ENCODE data around the gene MAMSTR.

The MAMSTR gene

DNA sequence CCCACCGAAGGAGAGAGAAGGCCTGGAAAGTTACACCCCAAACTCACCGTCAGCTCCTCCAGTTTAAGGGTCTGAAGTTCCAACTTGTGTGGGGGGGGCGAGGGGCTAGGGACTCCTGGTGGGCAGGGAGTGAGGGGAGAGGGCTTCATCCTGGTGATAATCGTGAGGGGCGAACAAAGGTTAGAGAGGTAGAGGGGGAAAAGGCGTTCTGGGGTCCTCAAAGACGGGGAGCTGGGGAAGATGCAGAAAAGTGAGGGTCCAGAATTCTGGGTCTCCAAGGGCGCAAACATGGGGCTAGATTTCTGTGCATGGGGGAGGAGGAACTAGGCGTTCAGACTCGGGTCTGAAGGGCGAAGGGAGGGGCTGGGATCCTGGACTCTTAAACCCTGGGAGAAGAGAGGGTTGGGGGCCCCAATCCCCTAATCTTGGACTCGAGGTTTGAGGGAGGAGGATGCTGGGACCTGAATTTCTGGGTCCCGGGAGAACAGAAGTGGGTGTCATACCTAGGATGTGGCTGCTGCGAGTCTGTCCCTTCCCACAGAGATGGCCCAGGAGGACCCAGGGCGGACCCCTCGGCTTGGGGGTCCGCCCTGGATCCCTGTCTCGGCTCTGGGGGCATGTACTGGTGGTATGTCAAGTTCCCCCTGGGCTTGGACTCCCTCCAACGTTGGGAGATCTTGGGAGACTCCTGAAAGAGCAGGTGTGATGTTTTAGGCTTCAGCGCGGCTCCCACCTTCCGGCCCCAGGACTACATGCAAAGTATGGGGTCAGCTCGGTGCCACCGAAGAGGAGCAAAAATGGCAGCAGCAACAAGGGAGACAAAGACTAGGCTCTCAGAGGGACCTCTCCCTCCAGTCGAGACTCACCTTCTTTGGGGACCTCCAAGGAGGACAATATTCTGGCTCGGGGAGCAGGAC, 4.5 kb downstream of the MAMSTR start:
- H3K4me1 ChIP-seq (ENCODE audit: control insufficient read depth, insufficient read depth, low read length): peaks cover 25% of the 10 kb centered on the region
- H3K27me3 ChIP-seq (ENCODE audit: control insufficient read depth, insufficient read depth, low read length): no peaks in the 10 kb centered on the region
- H3K4me3 ChIP-seq (ENCODE audit: low read depth, low read length): peak overlapping the region; percentile 93
- no peak overlapping the region; the same call in 1 of the 2 replicates for H3K9ac ChIP-seq (ENCODE audit: low read depth, low read length)
- H3K9me3 ChIP-seq (ENCODE audit: control insufficient read depth, insufficient read depth, low read length): no peaks in the 10 kb centered on the region; the same call in 1 of the 2 replicates
- peak overlapping the region; percentile 55 for H3K27ac ChIP-seq (ENCODE audit: low read depth, low read length)
- H3K36me3 ChIP-seq (ENCODE audit: control insufficient read depth, insufficient read depth, low read length): no peaks in the 10 kb centered on the region

DNA sequence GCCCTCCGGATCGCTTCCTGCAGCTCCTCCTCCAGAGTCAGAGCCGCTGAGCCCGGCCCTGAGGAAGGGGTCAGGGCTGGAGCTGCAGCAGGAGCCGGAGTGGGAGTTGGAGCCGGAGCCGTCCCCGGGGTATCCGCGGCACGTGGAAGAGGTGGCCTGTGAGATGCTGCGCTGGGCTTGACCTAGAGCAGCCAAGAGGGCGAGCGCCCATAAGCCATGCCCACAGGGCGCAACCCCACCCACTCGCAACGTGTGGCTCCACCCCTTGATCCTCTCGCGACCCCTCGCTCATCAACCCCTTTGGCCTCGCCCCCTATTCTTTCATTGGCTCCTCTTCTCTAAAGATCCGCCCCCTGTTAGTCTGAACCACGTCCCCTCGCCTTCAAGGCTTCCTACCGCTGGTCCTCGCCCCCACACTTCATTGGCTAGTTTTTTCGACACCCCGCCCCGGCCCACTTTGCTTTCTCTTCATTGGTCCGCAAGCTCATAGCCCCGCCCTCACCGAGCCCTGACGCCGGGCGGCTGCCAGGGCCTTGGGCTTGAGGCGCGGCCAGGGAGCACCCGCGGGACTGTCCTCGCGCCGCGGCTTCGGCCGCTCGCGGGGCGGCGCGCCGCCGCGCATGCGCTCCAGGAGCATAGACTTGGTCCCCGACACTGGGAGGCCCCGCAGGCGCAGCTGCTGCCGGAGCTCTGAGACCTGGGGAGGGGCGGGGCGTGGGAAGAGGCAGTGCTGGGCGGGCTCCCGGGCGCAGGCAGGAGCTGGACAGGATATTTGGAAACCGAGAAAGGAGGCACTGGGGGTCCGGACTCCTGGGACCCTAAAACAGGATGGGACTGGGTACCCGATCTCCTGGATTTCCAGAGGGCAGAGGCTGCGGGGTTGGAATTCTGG, 5.4 kb downstream of the MAMSTR start:
- Histone ChIP-seq H3K9ac (ENCODE audit: low read depth, low read length) (no peak overlapping the region; the same call in 1 of the 2 replicates), H3K9me3 (ENCODE audit: control insufficient read depth, insufficient read depth, low read length) (no peaks in the 10 kb centered on the region; the same call in 1 of the 2 replicates), H3K36me3 (ENCODE audit: control insufficient read depth, insufficient read depth, low read length) (no peaks in the 10 kb centered on the region), H3K4me3 (ENCODE audit: low read depth, low read length) (peak overlapping the region; percentile 93), H3K27ac (ENCODE audit: low read depth, low read length) (peak overlapping the region; percentile 55), H3K4me1 (ENCODE audit: control insufficient read depth, insufficient read depth, low read length) (peaks cover 21% of the 10 kb centered on the region), H3K27me3 (ENCODE audit: control insufficient read depth, insufficient read depth, low read length) (no peaks in the 10 kb centered on the region)

DNA sequence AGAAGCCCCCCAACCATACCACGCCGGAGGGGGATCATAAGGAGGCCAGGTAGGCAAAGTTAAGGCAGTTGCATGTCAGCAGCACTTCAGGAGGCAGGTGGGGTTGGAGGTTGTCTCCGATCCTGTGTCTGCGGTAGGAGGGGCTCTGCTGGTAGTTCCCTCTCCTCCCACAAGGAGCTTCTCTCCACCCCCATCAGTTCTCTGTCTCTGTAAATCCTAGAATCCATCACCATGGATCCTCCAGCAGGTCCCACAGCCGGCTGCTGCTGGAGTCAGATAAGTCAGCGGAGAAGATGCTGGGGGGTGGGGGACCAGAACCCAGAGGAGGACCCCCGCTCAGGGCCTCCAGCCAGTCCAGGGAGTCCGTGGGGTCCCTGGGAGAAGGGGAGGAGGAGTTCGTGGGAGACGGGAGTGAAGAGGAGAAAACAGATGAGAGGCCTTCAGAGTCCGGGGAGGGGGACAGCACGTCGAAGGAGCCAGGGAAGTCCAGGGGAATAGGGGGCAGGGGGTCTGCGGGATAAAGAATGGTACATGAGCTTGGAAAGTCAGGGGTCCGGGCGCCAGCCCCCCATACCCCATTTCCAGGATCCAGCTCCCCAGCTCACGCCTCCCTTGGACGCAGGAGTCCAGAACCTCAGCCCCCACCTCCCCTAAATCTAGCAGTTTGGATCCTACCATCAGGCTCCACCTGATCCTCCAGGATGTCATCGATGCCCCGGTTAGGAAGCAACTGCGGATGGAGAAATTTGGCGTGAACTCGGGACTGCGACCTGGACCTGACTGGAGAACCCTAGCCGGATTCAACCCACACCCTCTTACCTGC, 6.3 kb downstream of the MAMSTR start:
- no peaks in the 10 kb centered on the region; the same call in 1 of the 2 replicates for H3K9me3 ChIP-seq (ENCODE audit: control insufficient read depth, insufficient read depth, low read length)
- peak overlapping the region; percentile 93 for H3K4me3 ChIP-seq (ENCODE audit: low read depth, low read length)
- no peaks in the 10 kb centered on the region for H3K27me3 ChIP-seq (ENCODE audit: control insufficient read depth, insufficient read depth, low read length)
- H3K27ac ChIP-seq (ENCODE audit: low read depth, low read length): no peak overlapping the region
- H3K9ac ChIP-seq (ENCODE audit: low read depth, low read length): no peak overlapping the region
- peaks cover 24% of the 10 kb centered on the region for H3K4me1 ChIP-seq (ENCODE audit: control insufficient read depth, insufficient read depth, low read length)
- no peaks in the 10 kb centered on the region for H3K36me3 ChIP-seq (ENCODE audit: control insufficient read depth, insufficient read depth, low read length)

DNA sequence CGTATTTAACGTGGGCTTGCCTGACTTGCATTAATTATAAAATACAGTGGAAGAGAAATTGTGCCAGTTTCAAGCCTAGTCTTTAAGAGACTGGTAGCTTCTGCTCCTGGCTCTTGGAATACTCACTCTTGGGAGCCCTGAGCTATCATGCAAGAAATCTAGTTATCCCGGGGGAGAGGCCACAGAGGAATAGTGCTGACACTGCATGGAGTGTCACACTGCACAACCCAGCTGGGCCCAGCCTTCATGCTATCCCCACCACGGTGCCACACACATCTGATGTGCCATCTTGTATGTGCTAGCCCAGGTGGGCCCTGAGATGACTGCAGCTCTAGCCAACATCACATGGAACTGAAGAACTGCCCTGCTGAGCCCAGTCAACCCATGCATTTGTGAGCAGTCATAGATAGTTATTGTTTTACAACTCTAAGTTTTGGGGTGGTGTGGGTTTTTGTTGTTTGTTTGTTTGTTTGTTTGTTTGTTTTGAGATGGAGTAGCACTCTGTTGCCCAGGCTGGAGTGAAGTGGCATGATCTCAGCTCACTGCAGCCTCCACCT, 8.3 kb downstream of the MAMSTR start:
- Histone ChIP-seq H3K27me3 (ENCODE audit: control insufficient read depth, insufficient read depth, low read length) (no peaks in the 10 kb centered on the region), H3K4me1 (ENCODE audit: control insufficient read depth, insufficient read depth, low read length) (peaks cover 16% of the 10 kb centered on the region; the same call in 1 of the 2 replicates), H3K36me3 (ENCODE audit: control insufficient read depth, insufficient read depth, low read length) (no peaks in the 10 kb centered on the region), H3K9ac (ENCODE audit: low read depth, low read length) (no peak overlapping the region), H3K27ac (ENCODE audit: low read depth, low read length) (no peak overlapping the region), H3K4me3 (ENCODE audit: low read depth, low read length) (no peak overlapping the region), H3K9me3 (ENCODE audit: control insufficient read depth, insufficient read depth, low read length) (no peaks in the 10 kb centered on the region; the same call in 1 of the 2 replicates)

DNA sequence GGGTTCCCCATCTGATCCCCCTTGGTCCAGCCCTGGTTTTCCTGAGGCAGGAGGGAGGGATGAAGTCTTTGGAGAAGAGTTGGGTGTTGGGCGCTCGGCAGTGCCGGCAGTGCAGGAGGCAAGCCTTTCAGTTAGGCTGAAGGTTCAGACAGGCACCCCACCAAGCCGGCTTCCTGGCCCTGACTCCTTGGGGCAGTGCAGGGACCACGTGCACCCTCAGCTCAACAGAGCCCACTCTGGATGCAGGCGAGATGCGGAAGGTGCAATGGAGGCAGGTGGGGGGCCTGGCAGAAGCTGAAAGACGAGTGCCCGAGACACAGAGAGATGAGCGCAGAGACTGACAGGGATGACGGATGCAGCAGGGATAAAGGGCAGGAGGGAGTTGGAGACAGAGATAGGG, 11.1 kb downstream of the MAMSTR start:
- H3K36me3 ChIP-seq (ENCODE audit: control insufficient read depth, insufficient read depth, low read length): peaks cover 3% of the 10 kb centered on the region
- no peak overlapping the region for H3K9ac ChIP-seq (ENCODE audit: low read depth, low read length)
- no peaks in the 10 kb centered on the region for H3K27me3 ChIP-seq (ENCODE audit: control insufficient read depth, insufficient read depth, low read length)

DNA sequence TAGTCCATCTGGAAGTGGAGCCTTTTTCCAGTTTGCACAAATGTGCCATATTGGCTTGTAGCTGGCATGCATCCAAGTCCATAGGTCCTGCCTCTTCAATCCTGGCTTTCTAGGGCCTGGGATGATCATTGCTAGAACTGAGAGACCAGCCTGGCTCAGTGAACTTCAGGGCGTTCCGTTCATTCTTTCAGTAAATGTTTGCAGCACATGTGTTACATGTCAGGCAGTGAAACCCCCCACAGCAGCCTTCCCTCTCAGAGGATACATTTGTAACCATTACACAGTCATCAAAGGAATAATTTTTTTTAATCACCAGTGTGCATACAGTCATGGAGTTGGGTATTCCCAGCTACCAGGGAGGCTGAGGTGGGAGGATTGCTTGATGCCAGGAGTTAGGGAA, 14.1 kb downstream of the MAMSTR start:
- Histone ChIP-seq H3K4me3 (ENCODE audit: low read depth, low read length) (no peak overlapping the region), H3K9me3 (ENCODE audit: control insufficient read depth, insufficient read depth, low read length) (no peaks in the 10 kb centered on the region), H3K27me3 (ENCODE audit: control insufficient read depth, insufficient read depth, low read length) (no peaks in the 10 kb centered on the region), H3K27ac (ENCODE audit: low read depth, low read length) (no peak overlapping the region), H3K9ac (ENCODE audit: low read depth, low read length) (no peak overlapping the region), H3K36me3 (ENCODE audit: control insufficient read depth, insufficient read depth, low read length) (peaks cover 5% of the 10 kb centered on the region), H3K4me1 (ENCODE audit: control insufficient read depth, insufficient read depth, low read length) (peaks cover 7% of the 10 kb centered on the region; the same call in 1 of the 2 replicates)

More for the DNA sequence above, 11.1 kb downstream of the MAMSTR start:
- Histone ChIP-seq H3K9me3 (ENCODE audit: control insufficient read depth, insufficient read depth, low read length) (no peaks in the 10 kb centered on the region; the same call in 1 of the 2 replicates), H3K4me1 (ENCODE audit: control insufficient read depth, insufficient read depth, low read length) (peaks cover 11% of the 10 kb centered on the region; the same call in 1 of the 2 replicates), H3K4me3 (ENCODE audit: low read depth, low read length) (no peak overlapping the region), H3K27ac (ENCODE audit: low read depth, low read length) (no peak overlapping the region)

DNA sequence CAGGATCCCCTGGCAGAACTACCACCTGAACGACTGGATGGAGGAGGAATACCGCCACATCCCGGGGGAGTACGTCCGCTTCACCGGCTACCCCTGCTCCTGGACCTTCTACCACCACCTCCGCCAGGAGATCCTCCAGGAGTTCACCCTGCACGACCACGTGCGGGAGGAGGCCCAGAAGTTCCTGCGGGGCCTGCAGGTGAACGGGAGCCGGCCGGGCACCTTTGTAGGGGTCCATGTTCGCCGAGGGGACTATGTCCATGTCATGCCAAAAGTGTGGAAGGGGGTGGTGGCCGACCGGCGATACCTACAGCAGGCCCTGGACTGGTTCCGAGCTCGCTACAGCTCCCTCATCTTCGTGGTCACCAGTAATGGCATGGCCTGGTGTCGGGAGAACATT, 16.2 kb downstream of the MAMSTR start:
- Histone ChIP-seq H3K9me3 (ENCODE audit: control insufficient read depth, insufficient read depth, low read length) (no peaks in the 10 kb centered on the region), H3K27me3 (ENCODE audit: control insufficient read depth, insufficient read depth, low read length) (no peaks in the 10 kb centered on the region), H3K9ac (ENCODE audit: low read depth, low read length) (no peak overlapping the region), H3K4me3 (ENCODE audit: low read depth, low read length) (no peak overlapping the region), H3K36me3 (ENCODE audit: control insufficient read depth, insufficient read depth, low read length) (peaks cover 5% of the 10 kb centered on the region), H3K27ac (ENCODE audit: low read depth, low read length) (no peak overlapping the region), H3K4me1 (ENCODE audit: control insufficient read depth, insufficient read depth, low read length) (0 out of 2 replicates have a peak, but pooled peaks cover 2% of the 10 kb centered on the region)

DNA sequence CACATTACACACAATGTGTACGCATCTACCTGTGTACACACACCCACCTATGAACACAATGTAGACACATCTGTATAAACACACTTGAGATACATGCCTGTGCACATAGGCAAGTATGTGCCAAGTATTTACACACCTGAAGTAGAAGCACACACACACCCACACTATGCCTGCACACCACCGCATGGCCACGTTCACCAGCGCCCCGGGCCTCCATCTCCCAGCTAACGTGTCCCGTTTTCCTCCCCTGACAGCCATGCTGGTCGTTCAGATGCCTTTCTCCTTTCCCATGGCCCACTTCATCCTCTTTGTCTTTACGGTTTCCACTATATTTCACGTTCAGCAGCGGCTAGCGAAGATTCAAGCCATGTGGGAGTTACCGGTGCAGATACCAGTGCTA, 16.8 kb downstream of the MAMSTR start:
- no peaks in the 10 kb centered on the region for H3K4me1 ChIP-seq (ENCODE audit: control insufficient read depth, insufficient read depth, low read length)
- no peaks in the 10 kb centered on the region for H3K9me3 ChIP-seq (ENCODE audit: control insufficient read depth, insufficient read depth, low read length)
- peaks cover 5% of the 10 kb centered on the region for H3K36me3 ChIP-seq (ENCODE audit: control insufficient read depth, insufficient read depth, low read length)
- H3K27me3 ChIP-seq (ENCODE audit: control insufficient read depth, insufficient read depth, low read length): no peaks in the 10 kb centered on the region
- no peak overlapping the region for H3K9ac ChIP-seq (ENCODE audit: low read depth, low read length)
- no peak overlapping the region for H3K27ac ChIP-seq (ENCODE audit: low read depth, low read length)
- H3K4me3 ChIP-seq (ENCODE audit: low read depth, low read length): no peak overlapping the region

DNA sequence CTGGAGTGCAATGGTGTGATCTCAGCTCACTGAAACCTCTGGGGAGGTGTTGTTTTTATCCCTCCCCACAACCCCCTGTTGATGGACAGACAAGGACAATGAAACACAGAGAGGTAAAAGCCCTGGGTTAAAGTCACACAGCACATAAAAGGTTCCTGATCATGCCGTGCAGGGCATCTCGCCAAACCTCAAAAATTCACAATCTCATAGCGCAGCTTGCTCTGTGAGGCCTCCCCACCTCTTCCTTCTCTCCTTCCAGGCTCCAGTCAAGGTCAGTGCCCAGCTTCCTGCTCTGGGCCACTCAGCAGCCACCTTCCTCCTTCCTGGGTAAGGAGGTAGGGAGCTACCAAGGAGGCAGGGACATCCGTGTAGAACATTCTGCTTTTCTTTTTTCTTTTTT, 21.5 kb downstream of the MAMSTR start:
- no peaks in the 10 kb centered on the region for H3K9me3 ChIP-seq (ENCODE audit: control insufficient read depth, insufficient read depth, low read length)
- H3K4me1 ChIP-seq (ENCODE audit: control insufficient read depth, insufficient read depth, low read length): 0 out of 2 replicates have a peak, but pooled peaks cover 3% of the 10 kb centered on the region
- H3K27ac ChIP-seq (ENCODE audit: low read depth, low read length): no peak overlapping the region
- no peaks in the 10 kb centered on the region for H3K36me3 ChIP-seq (ENCODE audit: control insufficient read depth, insufficient read depth, low read length)
- H3K9ac ChIP-seq (ENCODE audit: low read depth, low read length): no peak overlapping the region
- no peaks in the 10 kb centered on the region for H3K27me3 ChIP-seq (ENCODE audit: control insufficient read depth, insufficient read depth, low read length)
- H3K4me3 ChIP-seq (ENCODE audit: low read depth, low read length): no peak overlapping the region
